KOPT-K1 (cell line): Measurements from ENCODE around the gene MGAT3.

ENCODE experiments used
- H3K27ac ChIP-seq: fragments of 200-600 bp; sonication (generic); 2 replicates; pipeline ENCODE4 v1.5.1; 2016; ENCODE audit warnings: antibody characterized with exemption, mild to moderate bottlenecking, low read depth, low read length; ENCODE audit not compliant: poor library complexity, severe bottlenecking
- H3K36me3 ChIP-seq: fragments of 200-600 bp; sonication (generic); 2 replicates; pipeline ENCODE4 v1.5.1; 2017; ENCODE audit warnings: antibody characterized with exemption, mild to moderate bottlenecking, low read length, moderate library complexity; ENCODE audit not compliant: insufficient read depth
- H3K9me3 ChIP-seq: fragments of 200-600 bp; sonication (generic); 2 replicates; pipeline ENCODE4 v1.5.1; 2017; ENCODE audit warnings: antibody characterized with exemption, low read length, mild to moderate bottlenecking; ENCODE audit not compliant: insufficient read depth, poor library complexity, severe bottlenecking

Gene MGAT3

GRCh38 chr22:39481595-39481994 lies 24.8 kb downstream of the MGAT3 start:
- Histone ChIP-seq H3K9me3 (no peaks in the 10 kb centered on the region), H3K36me3 (no peaks in the 10 kb centered on the region), H3K27ac (no peak overlapping the region)

- H3K9me3 ChIP-seq, result no peaks in the 10 kb centered on the region
- no peak overlapping the region for H3K27ac ChIP-seq
- H3K36me3 ChIP-seq, result no peaks in the 10 kb centered on the region
Observed at GRCh38 chr22:39482768-39483167, 26.0 kb downstream of the MGAT3 start.

GRCh38 chr22:39486951-39487825 lies 30.4 kb downstream of the MGAT3 start:
- H3K9me3 ChIP-seq, result no peaks in the 10 kb centered on the region
- H3K36me3 ChIP-seq, result no peaks in the 10 kb centered on the region
- H3K27ac ChIP-seq, result no peak overlapping the region

- no peaks in the 10 kb centered on the region for H3K36me3 ChIP-seq
- H3K27ac ChIP-seq, result no peak overlapping the region
Observed at GRCh38 chr22:39487826-39488520, 31.2 kb downstream of the MGAT3 start.

GRCh38 chr22:39488563-39489083 lies 31.8 kb downstream of the MGAT3 start:
- Histone ChIP-seq H3K27ac (no peak overlapping the region), H3K36me3 (no peaks in the 10 kb centered on the region), H3K9me3 (no peaks in the 10 kb centered on the region)

More at GRCh38 chr22:39487826-39488520, 31.2 kb downstream of the MGAT3 start:
- H3K9me3 ChIP-seq, result no peaks in the 10 kb centered on the region

GRCh38 chr22:39489094-39490068 lies 32.6 kb downstream of the MGAT3 start:
- H3K36me3 ChIP-seq, result no peaks in the 10 kb centered on the region
- no peaks in the 10 kb centered on the region for H3K9me3 ChIP-seq
- H3K27ac ChIP-seq, result no peak overlapping the region

DNA sequence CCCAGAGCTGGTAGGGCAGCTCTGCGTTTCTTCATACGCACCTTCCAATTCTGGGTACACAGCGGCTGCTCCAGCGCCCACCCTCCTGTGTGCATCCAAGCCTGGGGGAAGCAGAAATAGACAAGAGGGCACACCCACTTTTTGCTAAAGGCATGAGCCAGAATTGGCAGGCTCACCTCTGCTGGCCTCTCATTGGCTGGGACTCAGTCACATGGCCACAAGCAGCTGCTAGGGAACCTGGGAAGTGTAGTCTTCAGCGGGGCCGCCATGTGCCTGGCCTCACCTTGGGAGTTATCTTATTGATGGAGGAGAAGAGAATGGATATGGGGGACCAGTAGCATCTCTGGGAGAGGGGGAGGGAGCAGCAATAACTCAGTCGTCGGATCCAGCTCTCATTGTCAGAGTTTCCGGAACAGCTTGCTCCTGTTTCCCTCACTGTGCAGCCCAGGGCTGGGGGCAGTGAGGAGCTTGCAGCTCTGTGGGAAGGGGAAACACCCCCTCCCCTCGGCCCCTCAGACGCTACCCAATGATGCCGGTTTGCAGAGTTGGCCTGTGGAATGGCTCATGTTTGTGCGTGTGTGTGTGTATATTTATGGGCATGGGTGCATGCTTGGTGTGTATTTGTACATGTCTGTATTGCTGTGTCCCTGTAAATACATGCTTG lies 33.5 kb downstream of the MGAT3 start:
- Histone ChIP-seq H3K27ac (no peak overlapping the region), H3K36me3 (no peaks in the 10 kb centered on the region), H3K9me3 (no peaks in the 10 kb centered on the region)

DNA sequence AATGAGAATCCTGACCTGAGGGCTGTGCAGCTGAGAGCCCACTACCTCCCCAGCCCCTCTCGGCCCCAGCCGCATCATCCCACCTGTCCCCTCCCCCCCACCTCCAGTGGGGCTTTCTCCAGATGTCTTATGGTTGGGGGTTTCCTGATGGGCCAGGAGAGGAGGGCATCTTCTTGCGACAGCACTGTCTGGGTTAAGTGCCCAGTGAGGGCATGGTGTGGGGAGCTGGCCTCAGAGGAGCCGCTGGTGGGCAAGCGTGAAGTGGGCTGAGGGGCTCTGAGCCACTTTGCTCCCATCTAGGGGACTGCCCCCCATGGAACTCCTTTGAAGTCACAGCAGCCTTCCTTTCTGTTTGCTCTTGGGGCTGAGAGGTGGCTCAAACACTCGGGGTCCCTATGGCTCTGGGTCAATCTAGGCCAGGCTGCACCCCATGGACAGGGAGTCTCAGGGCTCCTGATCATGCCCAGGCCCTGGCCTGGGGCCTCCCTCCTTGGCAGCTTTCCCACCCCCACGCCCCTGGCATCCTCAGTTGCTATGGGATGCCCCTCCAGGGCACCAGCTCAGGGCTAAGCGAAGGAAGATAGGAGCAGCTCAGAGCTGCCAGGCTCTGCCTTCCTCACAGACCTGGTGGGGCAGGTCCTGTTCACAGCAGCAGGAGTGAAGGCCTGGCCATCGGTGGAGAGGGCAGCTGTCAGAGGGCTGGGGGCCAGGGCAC lies 34.3 kb downstream of the MGAT3 start:
- Histone ChIP-seq H3K9me3 (no peaks in the 10 kb centered on the region), H3K27ac (no peak overlapping the region), H3K36me3 (no peaks in the 10 kb centered on the region)

- Histone ChIP-seq H3K27ac (no peak overlapping the region), H3K9me3 (no peaks in the 10 kb centered on the region), H3K36me3 (no peaks in the 10 kb centered on the region)
Observed at GRCh38 chr22:39491696-39492095, 34.9 kb downstream of the MGAT3 start.

- no peaks in the 10 kb centered on the region for H3K36me3 ChIP-seq
- H3K9me3 ChIP-seq, result no peaks in the 10 kb centered on the region
- no peak overlapping the region for H3K27ac ChIP-seq
Observed at GRCh38 chr22:39492186-39492585, 35.4 kb downstream of the MGAT3 start.

DNA sequence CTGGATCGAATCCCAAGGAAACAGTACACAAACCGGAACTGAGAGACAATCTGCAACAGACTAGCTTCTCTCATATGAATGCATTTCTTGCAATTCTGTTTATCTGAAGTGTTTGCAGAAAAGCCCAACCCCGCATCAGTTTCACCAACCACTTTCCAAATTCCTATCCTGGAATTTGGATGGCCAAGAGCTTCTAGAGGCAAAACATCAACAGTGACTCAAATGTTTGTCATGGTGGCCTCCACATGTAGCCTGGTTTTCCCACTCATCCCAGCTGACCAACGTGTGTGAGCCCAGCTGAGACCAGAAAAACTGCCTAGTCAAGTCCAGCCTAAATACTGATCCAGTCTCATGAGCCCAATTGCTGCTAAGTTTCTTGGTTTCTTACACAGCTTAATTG lies 36.9 kb downstream of the MGAT3 start:
- Histone ChIP-seq H3K27ac (no peak overlapping the region), H3K36me3 (no peaks in the 10 kb centered on the region), H3K9me3 (no peaks in the 10 kb centered on the region)

DNA sequence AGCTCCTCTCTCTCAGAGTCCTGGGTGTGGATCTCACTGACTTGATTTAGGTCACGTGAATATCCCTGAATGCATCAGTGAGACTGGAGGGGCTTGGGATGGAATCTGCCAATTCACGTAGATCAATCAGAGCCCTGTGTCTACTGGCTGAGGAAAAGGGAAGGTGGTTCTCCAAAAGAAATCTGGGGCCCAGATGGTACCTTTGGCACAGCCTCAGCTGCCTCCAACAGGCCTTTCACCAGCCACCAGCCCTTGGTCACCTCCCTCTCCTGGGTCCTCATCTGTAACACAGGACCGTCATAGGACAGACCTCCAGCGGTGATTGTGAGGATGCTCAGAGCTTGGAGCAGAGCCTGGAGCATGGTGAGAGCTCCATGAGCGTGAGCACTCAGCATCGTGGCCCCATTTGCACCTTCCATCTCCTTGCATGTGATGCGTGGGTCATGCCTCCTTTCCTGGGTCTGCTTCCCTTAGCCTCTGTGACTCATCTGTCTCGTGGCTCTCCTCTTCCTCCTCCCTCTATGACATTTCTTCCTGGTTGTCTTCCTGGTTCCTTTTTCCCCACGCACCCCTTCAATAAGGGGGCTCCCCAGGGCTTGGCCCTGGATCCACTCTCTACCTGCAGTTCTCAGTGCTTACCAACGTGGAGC lies 37.8 kb downstream of the MGAT3 start:
- Histone ChIP-seq H3K9me3 (no peaks in the 10 kb centered on the region), H3K36me3 (no peaks in the 10 kb centered on the region), H3K27ac (no peak overlapping the region)

DNA sequence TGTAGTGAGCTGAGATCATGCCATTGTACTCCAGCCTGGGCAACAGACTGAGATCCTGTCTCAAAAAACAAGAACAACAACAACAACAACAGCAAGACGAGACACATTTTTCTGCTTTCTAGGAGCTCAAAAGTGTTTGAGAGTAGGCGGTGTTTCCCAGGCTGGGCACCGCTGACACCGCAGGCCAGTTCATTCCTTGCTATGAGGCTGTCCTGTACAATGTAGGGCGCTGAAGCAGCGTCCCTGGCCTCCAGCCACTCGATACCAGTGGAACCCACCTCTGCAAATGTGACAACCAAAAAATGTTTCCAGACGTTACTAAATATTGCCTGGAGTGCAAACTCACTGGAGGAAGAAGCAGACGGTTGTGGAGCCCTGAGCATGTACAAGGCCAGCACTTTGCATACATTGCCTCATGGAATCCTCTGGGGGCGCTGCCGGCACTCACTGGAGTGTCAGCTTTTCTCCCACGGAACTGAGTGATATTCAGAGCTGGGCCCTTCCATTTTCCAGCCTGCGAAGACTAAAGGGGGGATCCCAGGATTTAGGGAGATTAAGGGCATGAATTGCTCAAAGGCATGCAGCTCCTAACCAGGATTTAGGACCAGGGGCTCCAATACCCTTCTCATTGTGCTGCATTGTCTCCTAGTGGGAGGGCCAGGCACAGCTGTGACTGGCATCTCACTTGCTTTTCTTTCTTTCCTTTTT lies 39.5 kb downstream of the MGAT3 start:
- Histone ChIP-seq H3K36me3 (no peaks in the 10 kb centered on the region), H3K9me3 (no peaks in the 10 kb centered on the region), H3K27ac (no peak overlapping the region)
